ENCODE data around the gene SLC25A21. TPM values are rescaled to one million over a fixed set of nuclear protein-coding genes. Genes with fewer than 3 reads are reported as not detected.
"Not testable (repeated sequence)": the region's sequence is repeated elsewhere in the genome, so short reads cannot be mapped to it uniquely, and the experiment has no call there.

The SLC25A21 gene
- total and polyA plus RNA-seq, 2 experiments from 2014 or later: 10.6 to 12.1 TPM

GRCh38 chr14:37205623-37206605 is 33.5 kb upstream of the SLC25A21 start:
- H3K27me3 Mint-ChIP-seq (ENCODE audit: insufficient read depth, low read depth, poor library complexity); H3K9me2 ChIP-seq (ENCODE audit: insufficient read depth); H3F3A ChIP-seq (replicated peaks; ENCODE audit: low read depth); H3K27ac Mint-ChIP-seq; H3K36me3 ChIP-seq (ENCODE audit: insufficient read depth); ATAC-seq; H3K4me3 Mint-ChIP-seq; H2AFZ ChIP-seq; H3K27ac ChIP-seq (ENCODE audit: low read depth); H4K20me1 ChIP-seq (replicated peaks; ENCODE audit: insufficient read depth); H3K4me3 ChIP-seq; DNase-seq (ENCODE audit: low spot score); H3K27me3 ChIP-seq (ENCODE audit: insufficient read depth); H3K4me2 ChIP-seq: not testable (repeated sequence)
- H3K36me3 Mint-ChIP-seq (ENCODE audit: low read depth): peaks cover 53% of the 10 kb centered on the region
- H3K9me3 Mint-ChIP-seq: peaks cover 46% of the 10 kb centered on the region
- H3K79me2 ChIP-seq (replicated peaks; ENCODE audit: insufficient read depth): peaks cover 77% of the 10 kb centered on the region
- peaks cover 17% of the 10 kb centered on the region for H3K4me1 ChIP-seq (ENCODE audit: insufficient read depth)
- peaks cover 11% of the 10 kb centered on the region; the same call in 2 of the 3 replicates for H3K4me1 Mint-ChIP-seq

- Mint-ChIP-seq H3K27me3 (ENCODE audit: insufficient read depth, low read depth, poor library complexity) (peaks cover 1% of the 10 kb centered on the region), H3K4me3 (no peak overlapping the region), H3K9me3 (peaks cover 42% of the 10 kb centered on the region), H3K27ac (no peak overlapping the region), H3K4me1 (peaks cover 12% of the 10 kb centered on the region; the same call in 2 of the 3 replicates), H3K36me3 (ENCODE audit: low read depth) (peaks cover 40% of the 10 kb centered on the region)
- H3K27me3 ChIP-seq (ENCODE audit: insufficient read depth): no peaks in the 10 kb centered on the region
- peaks cover 9% of the 10 kb centered on the region for H3K36me3 ChIP-seq (ENCODE audit: insufficient read depth)
- H3K79me2 ChIP-seq (replicated peaks; ENCODE audit: insufficient read depth): peaks cover 90% of the 10 kb centered on the region
- H3K4me2 ChIP-seq: no peak overlapping the region
- DNase-seq (ENCODE audit: low spot score) (no peak), ATAC-seq (no peak)
- H4K20me1 ChIP-seq (replicated peaks; ENCODE audit: insufficient read depth): peaks cover 11% of the 10 kb centered on the region; the same call in 1 of the 2 replicates
- no peak overlapping the region for H3K27ac ChIP-seq (ENCODE audit: low read depth)
- no peaks in the 10 kb centered on the region for H3F3A ChIP-seq (replicated peaks; ENCODE audit: low read depth)
- H2AFZ ChIP-seq: no peak overlapping the region
- H3K4me1 ChIP-seq (ENCODE audit: insufficient read depth): peaks cover 22% of the 10 kb centered on the region
- no peak overlapping the region for H3K4me3 ChIP-seq
- H3K9me2 ChIP-seq (ENCODE audit: insufficient read depth): no peaks in the 10 kb centered on the region
- no peak for TF ChIP-seq REST (IDR thresholded peaks at IDR 0.05; ENCODE audit: unreplicated experiment)
- TF ChIP-seq EZH2 (IDR thresholded peaks at IDR 0.05; ENCODE audit: low read depth, unreplicated experiment): no peak
- TF ChIP-seq ZNF462 (CRISPR knock-in tag; IDR thresholded peaks at IDR 0.05): no peak
- no peak for TF ChIP-seq ZNF114 (CRISPR knock-in tag; IDR thresholded peaks at IDR 0.05)
- TF ChIP-seq NANOG (IDR thresholded peaks at IDR 0.05; ENCODE audit: borderline replicate concordance): no peak
- no peak for TF ChIP-seq CTCF (conservative IDR thresholded peaks at IDR 0.05; ENCODE audit: low read depth in 2 of 2)
- TF ChIP-seq JUNB (IDR thresholded peaks at IDR 0.05; ENCODE audit: unreplicated experiment): no peak
- no peak for TF ChIP-seq CREB1 (CRISPR knock-in tag; IDR thresholded peaks at IDR 0.05; ENCODE audit: low read depth)
Observed at GRCh38 chr14:37203423-37203822, 31.0 kb upstream of the SLC25A21 start.

Measured in GM23338 (cell line).